Right atrium auricular region (tissue), 2 donors: ENCODE measurements around the gene ZBTB7A. TPM values are rescaled to one million over a fixed set of nuclear protein-coding genes. Genes with fewer than 3 reads are reported as not detected.
"Not testable (repeated sequence)": the region's sequence is repeated elsewhere in the genome, so short reads cannot be mapped to it uniquely, and the experiment has no call there.

ENCODE experiments used
- DNase-seq: peaks from one replicate; pipeline ENCODE4 v3.0.0-alpha.2; 2019; ENCODE audit warnings: low spot score
- H3K27ac ChIP-seq, 2 donors: fragments of 200-600 bp; sonication (generic); 1 replicate in 1 of 2; 2 replicates in 1 of 2; pipeline ENCODE4 v1.5.1; 2016 to 2019
- H3K27me3 ChIP-seq, 2 donors: fragments of 200-600 bp; sonication (generic); one replicate each; pipeline versions ENCODE4 v1.5.1 to v1.6.0; 2017 to 2019
- H3K36me3 ChIP-seq: fragments of 200-600 bp; sonication (generic); one replicate; pipeline ENCODE4 v1.5.1; 2016
- H3K4me1 ChIP-seq, 2 donors: fragments of 200-600 bp; sonication (generic); one replicate each; pipeline versions ENCODE4 v1.5.1 to v1.6.0; 2017 to 2019
- H3K4me3 ChIP-seq, 2 donors: fragments of 200-600 bp; sonication (generic); 1 replicate in 1 of 2; 2 replicates in 1 of 2; pipeline ENCODE4 v1.5.1; 2017 to 2019; ENCODE audit warnings: mild to moderate bottlenecking in 1 of 2, moderate library complexity in 1 of 2
- H3K9me3 ChIP-seq, 2 donors: fragments of 200-600 bp; sonication (generic); one replicate each; pipeline ENCODE4 v1.5.1; 2019
- CTCF ChIP-seq, 2 donors: fragments of 200-600 bp; sonication (generic); IDR thresholded peaks; one replicate each; pipeline ENCODE4 v1.5.1; 2019; ENCODE audit warnings: antibody characterized with exemption in 2 of 2
- total RNA-seq, 2 donors: library from RNA; depleted of rRNA; stranded (reverse); fragments of >200 nt; gene quantifications; one replicate each; pipeline ENCODE4 v1.1.0, GENCODE V29; 2016

Gene ZBTB7A
- total RNA-seq, 2 donors from 2014 or later = 33.8 to 50.0 TPM

GRCh38 chr19:4009990-4010807, 56.5 kb downstream of the ZBTB7A start:
- no peak for DNase-seq
- Histone ChIP-seq H3K36me3 (peaks cover 23% of the 10 kb centered on the region), H3K27ac (peak overlapping the region in 1 of 2 donors; percentile 31), H3K4me3 (no peak overlapping the region), H3K9me3 (no peaks in the 10 kb centered on the region), H3K27me3 (no peaks in the 10 kb centered on the region), H3K4me1 (peaks cover 0 to 67% of the 10 kb centered on the region in 2 donors)
- no peak for TF ChIP-seq CTCF (IDR thresholded peaks at IDR 0.05)

DNA sequence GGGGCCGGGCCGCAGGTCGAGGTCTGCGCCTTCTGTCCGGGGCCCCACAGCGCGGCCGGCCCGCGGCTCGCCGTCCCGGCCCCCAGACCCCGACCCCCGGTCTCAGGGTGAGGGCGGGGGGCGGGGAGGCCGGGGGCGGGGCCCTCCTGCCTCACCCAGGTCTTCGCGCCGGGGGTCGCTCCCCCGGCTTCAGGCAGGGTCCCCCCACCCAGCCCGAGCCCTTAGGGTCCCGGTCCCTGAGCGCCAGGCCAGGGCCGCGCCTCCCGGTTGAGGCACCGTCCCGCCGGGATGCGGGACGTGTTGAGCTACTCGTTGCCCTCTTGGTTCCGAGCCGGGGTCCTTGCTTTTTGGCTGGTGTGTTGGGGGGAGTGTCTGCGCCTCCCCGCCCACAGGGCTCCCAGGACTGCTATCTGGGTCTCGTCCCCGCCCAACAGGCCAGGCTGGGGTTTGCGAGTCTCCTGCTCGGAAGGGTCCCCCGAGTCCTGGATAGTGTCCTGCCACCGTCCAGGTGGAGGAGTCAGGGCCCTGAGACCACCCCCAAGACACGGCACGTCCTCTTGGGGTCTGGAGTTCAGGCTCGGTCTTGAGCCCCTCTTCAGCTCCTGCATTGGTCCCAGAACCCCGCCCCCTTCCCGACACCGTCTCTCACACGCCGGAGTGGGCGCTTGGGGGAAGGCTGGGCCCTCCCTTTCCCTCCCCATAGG, 58.7 kb downstream of the ZBTB7A start:
- peak overlapping the region; percentile 85 to 88 for H3K4me3 ChIP-seq
- no peak for DNase-seq
- no peaks in the 10 kb centered on the region for H3K27me3 ChIP-seq
- no peak for TF ChIP-seq CTCF (IDR thresholded peaks at IDR 0.05)
- peaks cover 0 to 53% of the 10 kb centered on the region in 2 donors for H3K4me1 ChIP-seq
- no peaks in the 10 kb centered on the region for H3K9me3 ChIP-seq
- H3K27ac ChIP-seq = peak overlapping the region; percentile 85
- H3K36me3 ChIP-seq = peaks cover 4% of the 10 kb centered on the region

DNA sequence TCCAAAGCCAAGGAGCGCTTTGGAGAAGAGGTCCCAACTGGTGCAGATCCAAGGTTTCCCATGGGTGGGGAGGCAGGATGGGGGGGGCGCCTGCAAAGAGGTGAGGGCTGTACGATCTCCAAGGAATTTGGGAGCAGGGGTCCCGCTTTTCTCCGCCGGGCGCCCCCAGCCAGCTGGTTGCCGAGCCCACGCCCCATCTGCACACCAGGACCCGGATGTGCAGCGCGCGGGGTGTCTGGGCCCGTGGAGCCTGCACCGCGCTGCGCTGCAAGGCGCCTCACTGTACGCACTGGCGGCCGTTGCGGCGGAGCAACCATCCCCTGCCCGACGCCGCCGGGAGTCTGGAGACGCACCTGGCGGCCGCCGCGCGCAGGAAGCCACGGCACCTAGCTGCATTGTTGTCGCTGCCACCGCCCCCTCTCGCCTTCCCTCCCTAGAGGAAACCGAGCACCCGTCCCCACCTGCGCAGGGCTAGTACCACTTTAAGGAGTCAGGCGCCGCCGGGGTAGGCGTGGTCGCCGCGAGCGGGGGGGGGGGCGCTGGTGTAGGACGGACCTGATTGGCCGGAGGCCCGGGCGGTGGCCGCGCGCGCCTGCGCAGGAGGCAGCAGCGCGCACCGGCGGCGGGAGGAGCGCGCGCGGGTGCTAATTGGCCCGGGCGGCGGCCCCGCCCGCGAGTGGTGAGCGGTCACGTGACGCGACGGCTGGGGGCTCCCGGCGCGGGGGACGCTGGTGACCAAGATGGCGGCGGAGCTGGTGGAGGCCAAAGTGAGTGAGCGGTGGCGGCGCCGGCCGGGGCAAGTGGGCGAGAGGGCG, 59.5 kb downstream of the ZBTB7A start, which contains the start of gene PIAS4:
Gene PIAS4, plus strand, starts transcription at position 716 of the 815 bp plus-strand sequence. Its CDS starts 25 bp downstream, at position 741.
- Histone ChIP-seq H3K36me3 (no peaks in the 10 kb centered on the region), H3K4me3 (peak within 1 kb of the TSS; percentile 85 to 88)

DNA sequence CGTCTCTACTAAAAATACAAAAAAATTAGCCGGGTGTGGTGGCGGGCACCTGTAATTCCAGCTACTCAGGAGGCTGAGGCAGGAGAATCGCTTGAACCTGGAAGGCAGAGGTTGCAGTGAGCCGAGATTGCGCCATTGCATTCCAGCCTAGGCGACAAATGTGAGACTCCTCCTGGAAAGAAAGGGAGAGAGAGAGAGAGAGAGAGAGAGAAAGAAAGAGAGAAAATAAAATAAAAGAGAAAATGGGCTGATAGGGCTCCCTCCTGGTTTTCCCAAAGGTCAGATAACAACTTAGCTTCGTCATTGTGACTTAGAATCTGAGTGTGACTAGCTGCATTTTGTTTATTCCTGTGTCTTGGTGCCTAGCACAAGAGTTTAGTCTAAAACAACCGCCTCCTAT, 61.3 kb downstream of the ZBTB7A start:
- H3K36me3 ChIP-seq, H3K27me3 ChIP-seq, H3K9me3 ChIP-seq, H3K27ac ChIP-seq, DNase-seq, H3K4me3 ChIP-seq: not testable (repeated sequence)
- peaks cover 0 to 31% of the 10 kb centered on the region in 2 donors for H3K4me1 ChIP-seq

More for the DNA sequence above, 59.5 kb downstream of the ZBTB7A start, which contains the start of gene PIAS4:
- TF ChIP-seq CTCF (IDR thresholded peaks at IDR 0.05) = peak in 1 of 2 donors; percentile 28
- H3K9me3 ChIP-seq = no peaks in the 10 kb centered on the region
- H3K4me1 ChIP-seq = peaks cover 0 to 46% of the 10 kb centered on the region in 2 donors
- no peaks in the 10 kb centered on the region for H3K27me3 ChIP-seq
- DNase-seq = peak; percentile 96
- peak within 1 kb of the TSS; percentile 86 to 89 for H3K27ac ChIP-seq

GRCh38 chr19:4000798-4001197, 65.9 kb downstream of the ZBTB7A start:
- not testable (repeated sequence) for H3K9me3 ChIP-seq, H3K4me3 ChIP-seq, H3K27ac ChIP-seq, H3K36me3 ChIP-seq, H3K27me3 ChIP-seq, H3K4me1 ChIP-seq, DNase-seq

DNA sequence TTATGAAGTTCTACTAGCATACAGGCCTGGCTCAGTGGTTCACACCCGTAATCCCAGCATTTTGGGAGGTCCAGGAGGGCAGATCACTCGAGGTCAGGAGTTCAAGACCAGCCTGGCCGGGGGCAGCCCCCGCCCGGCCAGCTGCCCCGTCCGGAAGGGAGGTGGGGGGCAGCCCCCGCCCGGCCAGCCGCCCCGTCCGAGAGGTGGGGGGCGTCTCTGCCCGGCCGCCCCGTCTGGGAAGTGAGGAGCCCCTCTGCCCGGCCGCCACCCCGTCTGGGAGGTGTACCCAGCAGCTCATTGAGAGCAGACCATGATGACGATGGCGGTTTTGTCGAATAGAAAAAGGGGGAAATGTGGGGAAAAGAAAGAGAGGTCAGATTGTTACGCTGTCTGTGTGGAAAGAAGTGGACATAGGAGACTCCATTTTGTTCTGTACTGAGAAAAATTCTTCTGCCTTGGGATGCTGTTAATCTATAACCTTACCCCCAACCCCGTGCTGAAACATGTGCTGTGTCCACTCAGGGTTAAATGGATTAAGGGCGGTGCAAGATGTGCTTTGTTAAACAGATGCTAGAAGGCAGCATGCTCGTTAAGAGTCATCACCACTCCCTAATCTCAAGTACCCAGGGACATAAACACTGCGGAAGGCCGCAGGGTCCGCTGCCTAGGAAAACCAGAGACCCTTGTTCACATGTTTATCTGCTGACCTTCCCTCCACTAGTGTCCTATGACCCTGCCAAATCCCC, 67.9 kb downstream of the ZBTB7A start:
- not testable (repeated sequence) for H3K4me1 ChIP-seq, H3K27me3 ChIP-seq, H3K9me3 ChIP-seq, H3K27ac ChIP-seq, H3K36me3 ChIP-seq, H3K4me3 ChIP-seq, DNase-seq
